HG02884 (cell line): ENCODE measurements around the gene CROCC2.
"Not testable (repeated sequence)": the region's sequence is repeated elsewhere in the genome, so short reads cannot be mapped to it uniquely, and the experiment has no call there.

Source experiments
- ATAC-seq: cut with Tn5 transposase; IDR thresholded peaks from one replicate; pipeline ENCODE4 v1.9.1; 2021; ENCODE audit warnings: mild to moderate bottlenecking, moderate library complexity; ENCODE audit not compliant: unreplicated experiment

The CROCC2 gene

DNA sequence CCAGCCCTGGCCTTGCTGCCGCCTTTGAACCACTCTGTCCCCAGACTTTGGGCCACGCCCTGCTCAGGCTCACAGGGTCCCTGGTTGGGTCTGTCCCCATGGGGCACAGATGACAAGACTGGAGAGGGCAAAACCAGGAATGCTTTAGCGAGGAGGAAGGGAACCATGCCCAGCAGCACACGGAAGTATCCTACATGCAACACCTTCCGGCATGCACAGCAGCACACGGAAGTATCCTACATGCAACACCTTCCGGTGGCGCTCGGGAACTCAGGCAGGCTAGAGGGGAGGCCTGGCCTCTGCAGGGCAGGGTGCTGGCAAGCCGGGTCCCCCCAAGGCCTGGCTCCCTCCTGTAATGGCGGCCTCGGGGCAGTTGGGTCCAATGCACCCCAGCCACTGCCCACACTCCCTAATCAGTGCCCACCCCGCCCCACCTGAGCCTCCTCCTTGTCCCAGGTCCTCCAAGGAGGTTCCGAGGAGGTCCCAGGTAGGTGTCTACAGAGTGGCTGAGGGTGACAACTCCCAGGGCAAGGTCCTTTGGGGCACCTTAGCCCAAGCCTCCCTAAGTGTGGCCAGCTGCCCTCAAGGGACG is 58.7 kb downstream of the CROCC2 start:
- ATAC-seq = no peak

DNA sequence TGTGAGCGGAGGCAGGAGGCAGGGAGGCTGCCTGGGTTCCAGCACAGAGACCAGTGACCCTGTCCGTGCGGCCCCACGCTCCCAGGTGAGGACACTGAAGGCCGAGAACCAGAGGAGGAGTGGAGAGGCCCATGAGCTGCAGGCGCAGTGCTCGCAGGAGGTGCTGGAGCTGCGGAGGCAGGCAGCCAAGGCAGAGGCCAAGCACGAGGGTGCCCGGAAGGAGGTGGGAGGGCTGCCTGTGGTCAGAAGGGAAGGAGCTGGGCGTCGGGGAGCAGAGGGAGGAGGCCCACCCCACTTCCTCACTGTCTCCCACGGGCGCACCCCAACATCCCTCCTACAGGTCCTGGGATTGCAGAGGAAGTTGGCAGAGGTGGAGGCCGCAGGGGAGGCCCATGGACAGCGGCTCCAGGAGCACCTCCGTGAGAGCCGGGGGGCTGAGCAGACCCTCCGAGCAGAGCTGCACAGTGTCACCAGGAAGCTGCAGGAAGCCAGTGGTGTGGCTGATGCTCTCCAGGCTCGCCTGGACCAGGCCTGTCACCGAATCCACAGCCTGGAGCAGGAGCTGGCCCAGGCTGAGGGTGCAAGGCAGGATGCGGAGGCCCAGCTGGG is 59.3 kb downstream of the CROCC2 start:
- no peak for ATAC-seq

DNA sequence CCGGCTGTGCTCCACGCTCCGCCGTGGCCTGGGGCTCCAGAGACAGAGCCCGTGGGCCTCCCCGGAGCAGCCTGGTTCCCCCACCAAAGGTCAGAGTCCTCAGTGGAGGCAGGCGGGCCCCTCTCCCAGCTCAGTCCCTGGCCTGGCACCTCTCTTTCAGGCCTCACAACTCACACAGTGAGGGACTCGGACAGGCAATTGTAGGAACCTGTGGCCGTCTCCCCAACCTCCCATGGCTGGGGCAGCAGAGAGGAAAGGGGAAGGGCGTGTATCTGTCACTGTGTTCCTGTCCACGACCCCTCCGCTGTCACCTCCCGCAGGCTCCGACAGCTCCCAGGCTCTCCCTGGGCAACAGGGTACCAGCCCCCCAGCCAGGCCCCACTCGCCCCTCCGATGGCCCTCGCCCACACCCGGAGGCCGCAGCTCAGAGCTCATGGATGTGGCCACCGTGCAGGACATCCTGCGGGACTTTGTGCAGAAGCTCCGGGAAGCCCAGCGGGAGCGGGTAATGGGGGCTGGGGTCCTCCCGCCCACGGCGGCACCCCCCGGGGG is 59.8 kb downstream of the CROCC2 start:
- ATAC-seq = no peak

DNA sequence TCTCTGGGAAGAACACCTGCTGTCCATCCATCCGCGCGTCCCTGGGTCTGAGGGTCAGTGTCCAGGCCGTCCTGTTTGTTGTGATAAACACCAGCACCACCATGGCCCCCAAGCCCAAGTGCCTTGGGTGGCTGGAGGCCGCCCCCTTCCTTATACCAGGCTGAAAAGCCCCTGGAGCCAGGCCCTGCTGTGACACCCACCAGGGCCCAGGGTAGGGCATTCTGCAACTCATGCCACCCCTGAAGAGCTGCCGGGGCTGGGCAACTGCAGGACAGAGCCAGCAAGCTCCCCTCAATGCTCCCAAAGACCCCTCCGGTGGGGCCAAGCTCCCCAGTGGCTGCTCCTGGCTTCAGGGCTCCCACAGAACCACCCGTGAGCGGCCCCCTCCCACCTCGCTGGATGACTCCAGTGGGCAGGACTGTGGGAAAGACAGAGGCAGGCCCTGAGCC is 60.3 kb downstream of the CROCC2 start:
- ATAC-seq = no peak

DNA sequence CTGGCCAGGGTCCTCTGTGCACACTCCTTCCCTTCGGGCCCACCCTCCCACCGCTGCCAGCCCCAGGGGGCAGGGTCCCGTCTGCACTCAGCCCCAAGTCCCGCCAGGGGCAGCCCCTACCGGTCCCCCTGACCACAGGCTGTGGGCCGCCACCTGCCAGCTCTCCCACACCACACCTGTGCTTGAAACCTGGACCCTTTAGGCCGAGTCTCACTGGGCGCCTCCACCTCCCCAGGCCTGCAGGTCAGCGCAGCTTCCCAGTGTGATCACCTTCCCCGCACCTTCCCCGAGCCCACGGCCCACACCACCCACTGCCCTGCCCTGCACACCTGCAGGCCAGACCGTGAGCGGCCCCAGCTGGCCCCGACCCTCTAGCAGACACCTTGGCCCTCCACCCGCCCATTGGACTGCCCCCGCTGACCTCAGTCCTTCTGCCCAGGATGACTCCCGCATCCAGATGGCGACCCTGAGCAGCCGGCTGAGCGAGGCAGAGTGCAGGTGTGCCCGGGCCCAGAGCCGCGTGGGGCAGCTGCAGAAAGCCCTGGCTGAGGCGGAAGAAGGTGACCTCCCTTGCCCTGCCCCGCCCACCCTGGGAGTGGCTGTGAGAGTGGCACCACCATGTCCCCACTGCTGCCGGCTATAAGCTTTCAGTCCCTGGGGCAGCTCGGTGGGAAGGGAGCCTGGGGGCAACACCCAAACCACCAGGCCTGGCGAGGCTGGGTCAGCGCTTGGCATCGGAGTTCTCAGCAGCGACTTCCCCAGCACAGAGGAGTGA is 61.0 kb downstream of the CROCC2 start:
- no peak for ATAC-seq

DNA sequence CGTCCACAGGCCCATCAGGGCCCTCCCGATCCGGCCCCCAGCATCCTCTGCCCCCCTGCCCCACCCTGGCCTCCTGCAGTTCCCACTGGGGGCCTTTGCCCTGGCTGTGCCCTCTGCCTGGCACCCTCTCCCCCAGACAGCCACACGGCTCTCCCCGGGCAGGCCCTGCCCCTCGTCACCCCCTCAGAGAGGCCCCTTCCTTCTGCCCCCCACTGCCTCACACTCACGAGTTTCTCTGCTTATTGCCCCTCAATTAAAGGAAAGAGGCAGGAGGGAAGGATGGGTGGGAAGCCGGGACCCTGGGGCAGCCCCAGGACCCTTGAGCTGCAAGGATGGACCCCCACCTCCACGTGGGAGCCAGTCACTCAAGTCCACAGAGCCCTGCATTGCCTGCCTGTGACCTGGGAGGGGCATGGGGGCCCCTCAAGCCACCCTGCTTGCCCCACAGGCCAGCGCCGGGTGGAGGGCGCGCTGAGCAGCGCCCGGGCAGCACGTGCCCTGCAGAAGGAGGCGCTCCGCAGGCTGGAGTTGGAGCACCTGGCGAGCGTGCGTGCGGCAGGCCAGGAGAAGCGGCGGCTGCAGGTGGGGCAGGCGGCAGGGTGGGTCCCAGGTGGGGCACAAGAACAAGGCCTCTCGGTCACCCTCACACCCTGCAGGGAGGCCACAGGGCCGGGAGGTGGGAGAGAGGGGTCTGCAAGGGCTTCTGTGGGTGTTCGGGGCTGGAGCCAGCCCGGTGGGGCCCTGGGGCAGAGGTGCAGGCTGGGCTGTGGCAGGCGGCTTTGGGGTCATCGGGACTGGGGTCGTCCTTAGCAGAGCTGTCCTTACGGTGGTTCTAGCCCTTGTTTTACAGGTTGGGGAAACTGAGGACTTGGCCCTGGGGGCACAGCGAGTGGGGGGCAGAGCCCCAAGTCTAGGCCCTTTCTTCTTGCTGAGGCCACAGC is 61.8 kb downstream of the CROCC2 start:
- ATAC-seq = no peak

DNA sequence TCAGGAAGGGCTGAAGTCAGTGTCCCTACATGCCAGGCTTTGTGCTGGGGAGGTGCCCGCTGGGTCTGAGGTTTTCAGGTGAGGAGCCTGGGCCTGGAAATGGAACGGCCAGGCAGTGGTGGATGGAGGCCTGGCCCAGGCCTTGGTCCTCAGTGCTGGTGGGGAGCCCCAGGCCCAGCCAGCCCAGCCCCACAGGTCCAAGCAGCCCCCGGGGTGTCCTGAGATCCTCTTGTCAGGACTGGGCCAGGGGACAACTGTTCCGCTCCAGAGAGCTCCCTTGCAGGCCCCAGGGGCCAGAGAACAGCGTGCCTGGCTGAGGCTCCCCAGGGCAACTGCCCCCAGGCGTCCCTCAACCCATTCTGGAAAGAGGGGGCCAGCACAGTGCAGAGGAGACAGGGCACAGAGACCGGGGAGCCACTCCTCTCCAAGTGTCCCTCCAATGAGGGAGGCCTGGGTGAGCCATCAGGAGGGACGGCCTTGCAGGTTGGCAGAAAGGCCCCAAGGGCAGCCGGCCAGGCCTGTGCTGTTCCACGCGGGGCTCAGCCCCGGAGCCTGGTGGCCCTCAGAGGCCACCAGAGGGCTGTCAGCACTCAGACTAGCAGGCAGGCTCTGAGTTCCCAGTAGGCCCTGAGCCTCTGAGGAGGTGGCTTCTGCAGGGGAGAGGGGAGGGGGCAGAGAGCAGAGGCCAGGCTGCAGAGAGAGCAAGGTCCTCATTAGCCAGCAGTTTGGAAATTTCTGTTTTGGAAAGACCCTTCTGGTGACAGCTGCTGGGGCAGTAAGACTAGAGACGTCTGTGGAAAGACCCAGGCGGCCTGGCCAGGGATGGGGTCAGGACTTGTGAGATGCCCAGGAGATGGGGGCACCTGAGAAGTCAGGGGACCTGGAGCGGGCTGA is 62.8 kb downstream of the CROCC2 start:
- no peak for ATAC-seq

DNA sequence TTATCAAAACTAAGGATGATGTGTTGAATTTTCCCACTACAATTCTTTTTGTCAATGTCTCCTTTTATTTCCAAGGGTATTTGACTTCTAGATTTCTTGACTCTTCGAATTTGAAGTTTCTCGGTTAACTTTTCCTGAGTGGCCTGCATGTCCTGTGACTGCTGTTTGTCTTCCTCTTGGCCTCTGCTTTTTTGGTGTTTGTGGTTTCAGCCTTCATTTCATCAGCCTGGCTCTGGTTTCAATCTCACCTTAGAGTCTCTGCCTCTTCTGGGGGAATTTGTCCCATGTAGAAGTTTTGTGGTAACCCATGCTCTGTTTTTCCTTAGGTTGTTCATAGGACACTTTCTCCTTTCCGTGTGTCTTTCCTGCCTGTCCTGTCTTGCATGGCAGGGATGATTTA is 64.0 kb downstream of the CROCC2 start:
- ATAC-seq = no peak

DNA sequence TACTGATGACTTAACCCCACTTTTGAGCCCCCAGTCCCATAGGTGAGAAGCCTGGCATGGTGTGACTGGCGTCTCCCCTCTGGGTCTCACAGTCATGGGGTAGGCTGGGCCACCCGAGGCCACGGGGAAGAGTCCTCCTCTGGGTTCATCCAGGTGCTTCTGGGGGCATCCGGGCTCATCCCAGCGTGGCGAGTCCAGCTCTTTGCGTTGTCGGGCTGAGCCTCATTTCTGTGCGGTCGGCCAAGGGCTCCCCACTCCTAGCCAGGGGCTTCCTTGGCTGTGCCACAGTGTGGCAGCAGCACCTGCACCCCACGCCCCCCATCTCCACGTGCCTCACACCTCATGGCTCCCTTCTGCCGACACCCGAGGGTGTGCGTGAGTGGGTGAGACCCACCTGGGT is 64.7 kb downstream of the CROCC2 start:
- no peak for ATAC-seq

DNA sequence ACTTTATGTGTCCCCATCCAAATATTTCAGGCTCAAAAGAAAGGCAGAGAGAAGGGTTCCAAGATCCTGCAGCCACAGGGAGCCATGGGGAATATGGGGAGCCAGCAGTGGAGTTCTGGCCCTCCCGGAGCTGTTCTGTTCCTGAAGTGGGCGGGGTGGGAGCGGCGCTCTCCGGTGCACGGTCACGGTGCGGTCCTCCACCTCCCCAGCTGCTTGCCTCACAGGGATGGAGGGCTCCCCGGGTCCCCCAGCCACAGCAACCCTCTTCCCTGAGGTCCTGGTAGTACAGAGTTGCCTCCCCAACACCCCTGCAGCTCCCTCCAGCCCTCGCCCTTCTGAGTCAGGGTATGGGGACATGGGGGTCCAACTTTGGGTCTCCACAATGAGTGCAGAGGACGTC is 66.1 kb downstream of the CROCC2 start:
- no peak for ATAC-seq

DNA sequence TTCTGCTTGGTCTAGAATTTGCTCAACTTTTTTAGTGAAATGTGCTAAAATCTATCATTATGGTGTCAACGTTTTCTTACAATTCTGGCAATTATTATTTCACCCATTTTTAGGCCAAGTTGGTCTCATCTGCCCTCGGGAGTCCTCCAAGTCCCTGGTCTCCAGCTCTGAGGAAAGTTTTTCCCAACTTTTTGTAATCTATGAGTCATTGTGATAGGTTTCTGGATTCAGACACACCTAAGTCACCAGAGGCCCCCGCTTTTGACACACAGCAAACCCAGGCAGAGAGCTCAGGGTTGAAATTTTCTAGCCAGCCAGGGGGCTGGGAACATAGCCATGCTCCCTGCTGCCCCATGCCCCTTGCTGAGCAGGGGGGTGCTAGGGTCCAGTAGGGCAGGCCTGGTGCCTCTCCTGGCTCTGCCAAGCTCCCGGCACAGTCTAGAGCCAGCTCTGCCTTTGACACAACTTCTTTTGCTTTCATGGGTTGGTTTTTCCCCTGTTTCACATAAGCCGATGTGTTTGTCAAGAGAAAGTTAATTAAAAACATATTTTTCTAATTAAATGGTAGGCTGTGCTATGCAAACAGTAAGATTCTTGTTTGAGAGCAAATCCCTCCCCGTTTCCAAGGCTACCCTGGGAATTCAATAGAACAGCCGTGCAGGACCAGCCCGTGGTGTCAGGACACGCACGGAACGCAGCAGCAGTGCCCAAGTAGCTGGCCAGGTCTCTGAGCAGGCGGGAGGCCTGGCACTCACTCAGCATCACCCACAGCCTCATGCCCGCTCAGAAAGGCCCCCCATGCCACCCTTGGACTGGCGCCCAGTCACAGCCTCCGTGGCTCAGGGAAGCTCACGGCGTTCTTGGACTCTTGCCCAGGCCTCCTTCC is 66.7 kb downstream of the CROCC2 start:
- ATAC-seq = no peak

DNA sequence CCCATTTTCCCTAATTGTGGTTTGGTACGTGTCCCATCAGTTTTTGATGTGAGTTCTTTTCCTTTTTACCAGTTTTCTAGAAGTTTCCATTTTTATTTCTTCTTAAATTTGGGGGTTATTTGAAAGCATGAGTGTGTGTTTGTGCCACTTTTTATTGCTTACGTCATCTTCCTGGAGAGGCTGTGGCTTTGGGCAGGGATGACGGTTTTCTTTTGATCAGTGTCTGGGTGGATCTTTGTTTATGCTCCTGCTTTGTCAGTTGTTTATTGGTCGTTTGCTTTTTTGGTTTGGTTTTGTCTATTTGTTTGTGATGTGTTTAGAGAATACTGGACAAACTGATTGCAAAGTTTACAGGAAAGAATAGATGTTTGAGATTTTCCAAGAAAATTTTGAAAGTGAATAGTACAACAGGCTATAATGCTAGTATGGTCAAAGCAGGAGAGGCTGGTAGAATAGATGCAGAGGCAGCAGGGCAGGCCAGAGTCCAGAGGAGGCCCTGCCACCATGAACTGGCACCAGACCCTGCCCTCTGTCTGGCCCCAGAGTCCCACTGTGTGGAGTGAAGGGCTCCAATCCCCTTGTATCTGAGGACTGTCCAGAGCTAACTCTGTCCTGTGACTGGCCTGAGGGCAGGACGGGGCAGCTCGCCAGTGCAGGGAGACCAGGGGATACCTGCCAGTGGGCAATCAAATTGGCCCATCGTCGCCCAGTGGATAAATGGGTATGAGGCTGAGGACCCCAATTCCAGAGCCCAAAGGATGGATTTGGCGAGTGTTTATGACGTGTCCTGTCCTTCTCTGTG is 68.8 kb downstream of the CROCC2 start:
- no peak for ATAC-seq

DNA sequence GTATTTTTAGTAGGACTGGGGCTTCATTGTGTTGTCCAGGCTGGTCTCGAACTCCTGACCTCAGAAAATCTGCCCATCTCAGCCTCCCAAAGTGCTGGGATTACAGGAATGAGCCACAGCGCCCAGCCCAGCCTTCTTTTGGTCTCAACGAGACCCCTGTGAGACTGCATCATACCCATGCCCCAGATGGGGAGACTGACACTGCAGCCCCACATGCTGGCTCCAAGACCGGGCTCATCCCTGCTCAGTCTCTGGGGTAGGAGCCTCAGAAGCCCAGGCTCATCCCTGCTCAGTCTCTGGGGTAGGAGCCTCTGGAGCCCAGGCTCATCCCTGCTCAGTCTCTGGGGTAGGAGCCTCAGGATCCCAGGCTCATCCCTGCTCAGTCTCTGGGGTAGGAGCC is 69.8 kb downstream of the CROCC2 start:
- ATAC-seq = not testable (repeated sequence)

DNA sequence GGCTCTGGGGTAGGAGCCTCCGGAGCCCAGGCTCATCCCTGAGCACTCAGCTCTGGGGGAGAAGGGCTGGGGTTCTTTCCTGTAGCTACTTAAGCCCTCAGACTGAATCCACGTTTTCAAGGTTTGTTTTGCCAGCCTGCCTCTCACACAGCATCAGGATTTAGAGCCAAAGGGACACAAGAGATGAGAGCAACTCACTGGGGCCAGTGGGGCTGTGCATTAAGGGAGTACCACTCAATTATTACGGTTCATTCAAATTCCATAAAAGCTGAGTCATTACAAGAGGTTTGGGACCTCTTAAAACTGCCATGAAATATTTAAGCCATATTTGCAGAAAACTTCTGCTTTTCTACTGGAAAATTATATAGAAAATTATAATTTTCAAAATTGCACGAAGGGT is 75.1 kb downstream of the CROCC2 start:
- ATAC-seq = no peak

DNA sequence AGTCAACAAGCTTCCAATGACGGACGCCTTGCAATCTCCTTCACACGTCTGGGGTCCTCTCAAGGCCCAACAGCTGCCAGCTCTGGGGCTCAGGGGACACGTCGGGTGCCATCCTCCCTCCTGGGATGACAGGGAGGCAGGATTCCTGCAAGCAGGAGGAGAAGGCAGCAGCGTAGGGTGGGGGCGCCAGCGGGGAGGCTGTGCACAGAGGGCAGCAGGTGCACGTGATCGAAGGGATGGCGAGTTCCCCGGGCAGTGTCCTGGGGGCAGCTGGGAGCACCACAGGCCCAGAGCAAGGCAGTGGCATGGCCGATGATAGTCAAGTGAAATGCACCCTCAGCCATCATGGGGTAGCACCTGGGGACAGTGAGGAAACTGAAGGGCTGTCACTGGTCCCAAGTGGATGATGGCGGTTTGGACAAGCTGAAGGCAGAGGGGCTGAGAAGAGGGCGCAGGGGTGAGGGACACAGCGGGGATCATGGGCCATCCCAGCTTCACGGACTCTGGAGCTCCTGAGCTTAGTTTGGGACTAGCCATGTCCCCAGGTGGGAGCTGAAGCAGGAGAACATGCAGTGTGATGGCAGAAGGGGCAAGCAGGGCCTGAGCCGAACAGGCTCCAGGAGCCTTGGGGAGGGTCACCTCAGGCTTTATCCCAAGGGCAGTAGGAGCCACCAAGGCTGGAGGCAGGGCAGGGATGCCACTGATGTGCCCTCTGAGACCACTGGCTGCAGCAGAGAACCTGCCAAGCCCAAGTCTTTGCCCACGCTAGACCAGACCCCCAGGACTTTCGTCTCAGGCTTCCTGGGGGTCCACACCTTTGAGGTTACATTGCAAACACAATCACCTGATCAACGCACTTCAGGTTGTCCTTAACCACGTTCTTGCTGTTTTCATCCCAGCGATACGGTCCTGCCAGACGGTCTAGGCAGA is 76.0 kb downstream of the CROCC2 start:
- ATAC-seq = no peak

DNA sequence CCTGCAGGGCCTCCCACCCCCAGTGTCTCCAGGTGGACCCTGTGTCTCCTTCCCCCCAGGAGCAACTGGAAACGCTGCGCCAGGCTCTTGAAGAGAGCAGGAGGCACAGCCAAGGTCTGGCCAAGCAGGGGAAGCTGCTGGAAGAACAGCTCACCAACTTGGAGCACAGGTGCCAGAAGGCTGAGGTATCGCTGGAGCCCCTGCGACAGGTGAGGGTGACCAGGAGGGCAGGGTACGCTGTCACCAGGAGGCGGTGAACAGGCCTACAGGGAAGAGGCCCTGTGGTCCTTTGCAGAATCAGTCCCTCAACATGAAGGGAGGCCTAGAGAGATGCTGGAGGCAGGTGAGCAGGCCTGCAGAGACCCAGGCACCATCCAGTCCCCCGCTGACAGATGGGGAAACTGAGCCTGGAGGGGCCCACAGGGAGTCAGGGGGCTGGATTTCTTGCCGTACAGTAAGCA is 76.7 kb downstream of the CROCC2 start:
- ATAC-seq = no peak
